ENCODE data around the gene FAM167B.
"Not testable (repeated sequence)": the region's sequence is repeated elsewhere in the genome, so short reads cannot be mapped to it uniquely, and the experiment has no call there.

DNA sequence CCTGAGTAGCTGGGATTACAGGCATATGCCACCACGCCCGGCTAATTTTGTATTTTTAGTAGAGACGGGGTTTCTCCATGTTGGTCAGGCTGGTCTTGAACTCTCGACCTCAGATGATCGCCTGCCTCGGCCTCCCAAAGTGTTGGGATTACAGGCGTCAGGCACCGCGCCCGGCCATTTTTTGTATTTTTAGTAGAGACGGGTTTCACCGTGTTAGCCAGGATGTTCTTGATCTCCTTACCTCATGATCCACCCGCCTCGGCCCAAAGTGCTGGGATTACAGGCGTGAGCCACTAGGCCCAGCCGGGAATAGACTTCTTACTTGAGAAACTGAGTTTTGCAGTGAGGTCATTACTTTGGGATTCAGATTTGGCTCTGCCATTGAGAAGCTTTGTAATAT lies 51.2 kb downstream of the FAM167B start:
- TF ChIP-seq CTCF (conservative IDR thresholded peaks at IDR 0.05); ZFX (IDR thresholded peaks at IDR 0.05): not testable (repeated sequence)
